Fibroblast of lung (primary cell): ENCODE measurements around the gene ZKSCAN4.

Experiments used
- EZH2 ChIP-seq: IDR thresholded peaks from 2 replicates; pipeline ENCODE4 v1.5.1; 2012; ENCODE audit warnings: low read length, control low read depth, mild to moderate bottlenecking; ENCODE audit errors: missing control alignments
- TF ChIP-seq, protein P1 (sequence below), 2 donors: IDR thresholded peaks in 1 of 2; conservative IDR thresholded peaks in 1 of 2; 1 replicate in 1 of 2; 2 replicates in 1 of 2; pipeline ENCODE4 v1.5.1; 2011 to 2012; ENCODE audit warnings: low read length in 2 of 2, control low read depth in 1 of 2, inconsistent platforms in 1 of 2, low read depth in 1 of 2, mild to moderate bottlenecking in 1 of 2

DNA sequence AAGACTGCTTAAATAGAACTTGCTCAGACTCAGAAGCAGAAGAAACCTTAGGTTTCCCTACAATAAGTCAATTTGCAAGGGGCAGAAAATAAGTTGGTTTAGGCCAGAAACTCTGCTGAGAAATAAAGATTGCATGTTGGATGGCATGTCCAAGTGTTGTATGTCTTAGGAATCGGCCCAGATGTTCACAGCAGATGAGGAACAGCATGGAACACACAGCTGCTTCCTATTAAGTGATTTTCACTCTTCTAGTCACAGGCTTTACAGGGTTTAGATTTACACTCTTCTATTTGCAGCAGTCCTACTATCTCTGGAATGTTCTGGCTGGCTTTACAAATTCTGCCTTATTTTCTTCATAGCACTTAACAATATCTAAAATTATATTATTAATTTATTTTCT, 3.2 kb downstream of the ZKSCAN4 start:
- TF ChIP-seq, protein P1, sequence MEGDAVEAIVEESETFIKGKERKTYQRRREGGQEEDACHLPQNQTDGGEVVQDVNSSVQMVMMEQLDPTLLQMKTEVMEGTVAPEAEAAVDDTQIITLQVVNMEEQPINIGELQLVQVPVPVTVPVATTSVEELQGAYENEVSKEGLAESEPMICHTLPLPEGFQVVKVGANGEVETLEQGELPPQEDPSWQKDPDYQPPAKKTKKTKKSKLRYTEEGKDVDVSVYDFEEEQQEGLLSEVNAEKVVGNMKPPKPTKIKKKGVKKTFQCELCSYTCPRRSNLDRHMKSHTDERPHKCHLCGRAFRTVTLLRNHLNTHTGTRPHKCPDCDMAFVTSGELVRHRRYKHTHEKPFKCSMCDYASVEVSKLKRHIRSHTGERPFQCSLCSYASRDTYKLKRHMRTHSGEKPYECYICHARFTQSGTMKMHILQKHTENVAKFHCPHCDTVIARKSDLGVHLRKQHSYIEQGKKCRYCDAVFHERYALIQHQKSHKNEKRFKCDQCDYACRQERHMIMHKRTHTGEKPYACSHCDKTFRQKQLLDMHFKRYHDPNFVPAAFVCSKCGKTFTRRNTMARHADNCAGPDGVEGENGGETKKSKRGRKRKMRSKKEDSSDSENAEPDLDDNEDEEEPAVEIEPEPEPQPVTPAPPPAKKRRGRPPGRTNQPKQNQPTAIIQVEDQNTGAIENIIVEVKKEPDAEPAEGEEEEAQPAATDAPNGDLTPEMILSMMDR (conservative IDR thresholded peaks at IDR 0.05 in 1 of 2, IDR thresholded peaks at IDR 0.05 in 1 of 2; ENCODE audit: low read depth in 1 of 2, low read length in 2 of 2), result no peak
- no peak for TF ChIP-seq EZH2
